AG09319 (cell line): ENCODE data around the gene CD44.

Source experiments
- DNase-seq: peaks from one replicate; pipeline ENCODE4 v3.0.0-alpha.2; 2010; ENCODE audit warnings: low read depth; ENCODE audit errors: extremely low read depth
- CTCF ChIP-seq: IDR thresholded peaks from 2 replicates; pipeline ENCODE4 v1.5.1; 2011; ENCODE audit warnings: low read depth, mild to moderate bottlenecking, inconsistent platforms, low read length, moderate library complexity

Gene CD44

GRCh38 chr11:35227576-35228327, 88.8 kb downstream of the CD44 start:
- no peak for TF ChIP-seq CTCF

GRCh38 chr11:35228328-35228725, 89.4 kb downstream of the CD44 start:
- DNase-seq = no peak
- no peak for TF ChIP-seq CTCF

More at GRCh38 chr11:35227576-35228327, 88.8 kb downstream of the CD44 start:
- no peak for DNase-seq

GRCh38 chr11:35230388-35230787, 91.4 kb downstream of the CD44 start:
- no peak for TF ChIP-seq CTCF

GRCh38 chr11:35231076-35231860, 92.3 kb downstream of the CD44 start:
- no peak for TF ChIP-seq CTCF
- DNase-seq = no peak

More at GRCh38 chr11:35230388-35230787, 91.4 kb downstream of the CD44 start:
- DNase-seq = no peak

GRCh38 chr11:35232891-35233330, 93.9 kb downstream of the CD44 start:
- TF ChIP-seq CTCF = no peak
- DNase-seq = no peak

- TF ChIP-seq CTCF = no peak
- DNase-seq = no peak
Observed at GRCh38 chr11:35233518-35233917, 94.5 kb downstream of the CD44 start.
